DMS114 treated with DMSO at 0.1 percent for 48 hours (cell line): ENCODE measurements around the gene SLC26A9.
"Not testable (repeated sequence)": the region's sequence is repeated elsewhere in the genome, so short reads cannot be mapped to it uniquely, and the experiment has no call there.

Experiments used
- DNase-seq: peaks from one replicate; lab custom pipeline; 2025; ENCODE audit not compliant: unreplicated experiment; lab: John Stamatoyannopoulos, UW

The SLC26A9 gene

GRCh38 chr1:205927247-205927646 is 16.0 kb downstream of the SLC26A9 start:
- DNase-seq, result no peak

- no peak for DNase-seq
These were observed 16.6 kb downstream of the SLC26A9 start for GRCh38 chr1:205926636-205927035.

- DNase-seq, result no peak
These were observed 17.0 kb downstream of the SLC26A9 start for GRCh38 chr1:205926213-205926612.

GRCh38 chr1:205925736-205926135 is 17.5 kb downstream of the SLC26A9 start:
- no peak for DNase-seq

GRCh38 chr1:205924460-205924790 is 18.8 kb downstream of the SLC26A9 start:
- DNase-seq, result no peak

- DNase-seq, result no peak
These were observed 19.4 kb downstream of the SLC26A9 start for GRCh38 chr1:205923651-205924459.

GRCh38 chr1:205922806-205923205 is 20.4 kb downstream of the SLC26A9 start:
- DNase-seq, result no peak

GRCh38 chr1:205922314-205922713 is 20.9 kb downstream of the SLC26A9 start:
- DNase-seq, result no peak

- no peak for DNase-seq
These were observed 21.7 kb downstream of the SLC26A9 start for GRCh38 chr1:205921570-205921909.

GRCh38 chr1:205920861-205921569 is 22.2 kb downstream of the SLC26A9 start:
- DNase-seq, result no peak

GRCh38 chr1:205920159-205920558 is 23.1 kb downstream of the SLC26A9 start:
- no peak for DNase-seq

GRCh38 chr1:205918955-205919746 is 24.1 kb downstream of the SLC26A9 start:
- DNase-seq, result peak; percentile 61

- no peak for DNase-seq
These were observed 25.6 kb downstream of the SLC26A9 start for GRCh38 chr1:205917466-205918238.

- no peak for DNase-seq
These were observed 26.7 kb downstream of the SLC26A9 start for GRCh38 chr1:205916541-205916940.

- no peak for DNase-seq
These were observed 27.8 kb downstream of the SLC26A9 start for GRCh38 chr1:205915354-205915990.

- DNase-seq, result no peak
These were observed 28.5 kb downstream of the SLC26A9 start for GRCh38 chr1:205914730-205915129.

GRCh38 chr1:205914155-205914507 is 29.1 kb downstream of the SLC26A9 start:
- no peak for DNase-seq

GRCh38 chr1:205913451-205914154 is 29.7 kb downstream of the SLC26A9 start:
- no peak for DNase-seq

GRCh38 chr1:205907794-205908193 is 35.5 kb downstream of the SLC26A9 start:
- no peak for DNase-seq

GRCh38 chr1:205905095-205905494 is 38.2 kb downstream of the SLC26A9 start:
- not testable (repeated sequence) for DNase-seq
